Activated T-cell treated with anti-CD3 and anti-CD28 coated beads, Interleukin-2, amount 50 U/mL, for 1 hour (primary cell): ENCODE data around the gene PCNT.

Source experiments
- DNase-seq: peaks from one replicate; pipeline ENCODE4 v3.0.0-alpha.2; 2020

Gene PCNT

GRCh38 chr21:46323710-46324389, at the start of gene PCNT, which contains the start of gene C21orf58:
PCNT (plus strand) TSS chr21:46324156; CDS start chr21:46324229, 73 bp downstream.
C21orf58 (minus strand) TSS chr21:46323870; CDS start chr21:46322738, 1,132 bp downstream.
- DNase-seq: peak; percentile 98

GRCh38 chr21:46274797-46275390, 49.1 kb upstream of the PCNT start:
- DNase-seq: no peak

- no peak for DNase-seq
These were observed 39.8 kb upstream of the PCNT start for GRCh38 chr21:46284077-46284644.

- no peak for DNase-seq
These were observed 39.2 kb upstream of the PCNT start for GRCh38 chr21:46284733-46285132.

GRCh38 chr21:46285206-46285661, 38.7 kb upstream of the PCNT start, which contains the start of gene MCM3AP:
MCM3AP (minus strand) TSS chr21:46285611; CDS start chr21:46285286, 325 bp downstream.
- no peak for DNase-seq

GRCh38 chr21:46285761-46286647, 38.0 kb upstream of the PCNT start, which contains the start of gene YBEY:
YBEY (plus strand) TSS chr21:46286342; CDS start chr21:46286914, 572 bp downstream.
- DNase-seq: peak; percentile 86

GRCh38 chr21:46286648-46287002, 37.3 kb upstream of the PCNT start:
- DNase-seq: no peak

- no peak for DNase-seq
These were observed 36.4 kb upstream of the PCNT start for GRCh38 chr21:46287541-46287940.

- no peak for DNase-seq
These were observed 34.2 kb upstream of the PCNT start for GRCh38 chr21:46289655-46290179.

- no peak for DNase-seq
These were observed 32.4 kb upstream of the PCNT start for GRCh38 chr21:46291561-46291960.

- DNase-seq: no peak
These were observed 29.2 kb upstream of the PCNT start for GRCh38 chr21:46294647-46295176.

GRCh38 chr21:46295177-46295770, 28.7 kb upstream of the PCNT start:
- no peak for DNase-seq

- DNase-seq: peak; percentile 43
These were observed 27.8 kb upstream of the PCNT start for GRCh38 chr21:46295996-46296752.

GRCh38 chr21:46297338-46298271, 26.4 kb upstream of the PCNT start:
- DNase-seq: no peak

GRCh38 chr21:46299167-46299566, 24.8 kb upstream of the PCNT start:
- DNase-seq: no peak

- no peak for DNase-seq
These were observed 22.2 kb upstream of the PCNT start for GRCh38 chr21:46301759-46302158.

GRCh38 chr21:46304437-46304836, 19.5 kb upstream of the PCNT start:
- DNase-seq: no peak

- no peak for DNase-seq
These were observed 19.0 kb upstream of the PCNT start for GRCh38 chr21:46304955-46305354.

- no peak for DNase-seq
These were observed 16.3 kb upstream of the PCNT start for GRCh38 chr21:46307625-46308024.

GRCh38 chr21:46308431-46308830, 15.5 kb upstream of the PCNT start:
- DNase-seq: no peak
